Activated naive CD8-positive, alpha-beta T cell treated with anti-CD3 and anti-CD28 coated beads, Interleukin-2, amount 50 U/mL, for 16 hours (primary cell): ENCODE data around the gene CYFIP2.

Experiments used
- DNase-seq: peaks from one replicate; pipeline ENCODE4 v3.0.0-alpha.2; 2020; ENCODE audit warnings: low read depth, low spot score

CYFIP2 gene

DNA sequence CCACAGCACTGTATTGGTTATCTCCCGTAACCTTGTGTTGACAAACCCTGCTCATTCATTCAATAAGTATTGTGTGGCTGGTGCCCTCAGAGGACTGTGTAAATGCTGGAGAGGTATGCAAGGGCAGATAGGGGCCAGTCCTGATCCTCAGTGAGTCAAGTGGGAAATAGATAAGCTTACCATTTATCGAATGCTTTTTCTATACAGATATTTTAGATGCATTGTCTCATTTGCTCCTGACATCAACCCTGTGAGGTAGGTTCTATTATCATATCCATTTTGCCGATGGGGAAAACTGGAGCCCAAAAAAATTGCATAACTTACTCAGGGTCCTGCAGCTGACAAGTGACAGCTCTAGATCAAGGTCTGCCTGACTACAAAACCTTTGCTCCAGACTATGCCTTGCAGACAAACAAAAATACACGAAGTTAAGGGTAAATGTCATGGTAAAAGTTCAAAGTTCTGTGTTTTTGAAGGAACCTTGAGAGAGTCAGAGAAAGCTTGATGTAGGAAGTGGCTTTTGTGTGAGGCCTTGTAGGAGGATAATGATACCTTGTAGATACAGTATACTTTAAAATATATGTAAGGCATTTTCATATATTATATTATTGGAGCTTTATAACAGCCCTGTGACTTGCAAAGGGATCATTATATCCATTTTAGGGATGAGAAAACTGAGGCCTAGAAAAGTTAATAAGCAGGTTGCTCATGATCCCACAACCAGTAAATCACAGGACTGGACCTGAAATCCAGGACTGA lies 22.7 kb downstream of the CYFIP2 start:
- DNase-seq = no peak

DNA sequence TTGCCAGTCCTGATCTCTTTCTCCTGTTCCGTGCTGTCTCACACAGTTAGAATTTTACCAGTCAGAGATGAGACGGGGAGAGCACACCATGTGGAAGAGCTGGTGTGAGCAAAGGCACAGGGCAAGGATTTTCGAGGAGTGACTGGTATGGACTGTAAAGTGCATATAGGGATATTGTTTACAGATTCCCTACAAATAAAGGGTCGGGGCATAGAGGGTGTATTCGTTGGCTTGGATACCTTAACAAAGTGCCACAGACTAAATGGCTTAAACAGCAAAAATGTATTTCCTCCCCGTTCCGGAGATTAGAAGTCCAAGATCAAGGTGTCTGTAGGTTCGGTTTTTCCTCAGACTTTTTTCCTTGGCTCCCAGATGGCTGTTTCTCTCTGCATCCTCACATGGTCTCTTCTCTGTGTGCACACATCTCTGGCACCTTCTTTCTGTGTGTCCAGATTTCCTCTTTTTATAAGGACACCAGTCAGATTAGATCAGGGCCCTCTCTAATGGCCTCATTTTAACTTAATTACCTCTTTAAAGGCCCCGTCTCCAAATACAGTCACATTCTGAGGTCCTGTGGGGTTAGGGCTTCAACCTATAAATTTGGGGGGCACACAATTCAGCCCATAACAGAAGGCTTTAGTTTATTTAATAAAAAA lies 23.4 kb downstream of the CYFIP2 start:
- no peak for DNase-seq

DNA sequence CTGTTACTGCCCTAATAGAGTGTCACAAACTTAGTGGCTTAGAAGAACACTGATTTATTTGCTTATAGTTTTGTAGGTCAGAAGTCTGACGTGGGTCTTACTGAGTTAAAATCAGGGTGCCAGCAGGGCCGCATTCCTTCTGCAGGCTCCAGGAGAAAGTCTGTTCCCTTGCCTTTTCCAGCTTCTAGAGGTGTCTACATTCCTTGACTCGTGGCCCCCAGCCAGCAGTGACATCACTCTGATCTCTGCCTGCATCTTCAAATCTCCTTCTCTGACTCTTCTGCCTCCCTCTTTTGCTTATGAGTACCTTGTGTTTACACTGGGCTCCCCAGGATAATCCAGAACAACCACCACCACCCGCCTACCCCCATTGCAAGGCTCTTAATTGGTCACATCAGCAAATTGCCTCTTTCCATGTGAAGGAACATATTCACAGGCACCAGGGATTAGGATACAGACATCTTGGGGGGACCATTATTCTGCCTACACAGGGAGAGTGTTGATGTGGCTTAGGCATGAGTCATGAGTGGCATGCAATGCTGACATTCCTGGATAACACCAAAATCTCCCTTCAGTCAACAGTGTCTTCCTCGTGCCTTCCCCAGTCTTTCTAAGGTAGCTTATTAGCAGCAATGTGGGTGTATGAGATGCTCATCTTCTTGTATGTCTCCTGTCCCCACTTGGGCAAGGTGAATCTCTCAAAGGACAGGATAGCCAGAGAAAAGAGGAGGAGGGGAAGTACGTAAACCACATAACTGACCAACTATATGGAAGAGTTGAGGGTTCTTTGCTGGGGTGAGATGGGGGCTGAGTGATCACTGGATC lies 24.4 kb downstream of the CYFIP2 start:
- no peak for DNase-seq

DNA sequence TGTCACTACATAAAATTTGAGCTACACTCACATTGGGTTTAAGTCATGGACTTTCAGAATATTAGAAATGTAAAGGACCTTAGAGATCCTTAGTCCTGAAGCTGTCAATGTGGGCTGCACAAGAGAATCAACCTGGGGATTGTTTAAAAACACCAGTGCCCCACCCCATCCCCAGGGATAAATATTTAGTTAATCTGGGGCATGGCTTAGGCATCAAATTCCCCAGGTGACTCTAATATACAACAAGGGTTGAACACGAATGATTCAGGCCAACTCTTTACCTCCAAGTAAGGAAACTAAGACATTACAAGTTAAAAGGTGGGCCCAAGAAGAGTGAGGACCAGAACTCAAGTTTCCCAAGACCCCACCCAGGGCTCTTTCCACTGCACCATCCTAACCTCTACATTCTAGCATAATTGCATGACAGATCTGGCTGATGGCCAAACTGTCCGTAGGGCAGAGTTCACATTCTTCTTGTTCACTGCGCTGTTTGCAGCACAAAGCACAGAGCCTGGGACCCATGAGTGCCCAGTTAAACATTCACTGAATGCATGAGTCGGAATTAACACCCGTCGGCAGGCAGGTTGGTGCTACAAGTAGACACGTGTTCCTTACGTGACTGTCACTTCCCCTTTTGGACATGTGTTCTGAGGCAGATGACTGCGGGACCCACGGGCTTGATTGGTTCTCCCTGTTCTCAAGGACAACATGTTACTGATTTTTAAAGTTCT lies 25.2 kb downstream of the CYFIP2 start:
- DNase-seq = no peak

DNA sequence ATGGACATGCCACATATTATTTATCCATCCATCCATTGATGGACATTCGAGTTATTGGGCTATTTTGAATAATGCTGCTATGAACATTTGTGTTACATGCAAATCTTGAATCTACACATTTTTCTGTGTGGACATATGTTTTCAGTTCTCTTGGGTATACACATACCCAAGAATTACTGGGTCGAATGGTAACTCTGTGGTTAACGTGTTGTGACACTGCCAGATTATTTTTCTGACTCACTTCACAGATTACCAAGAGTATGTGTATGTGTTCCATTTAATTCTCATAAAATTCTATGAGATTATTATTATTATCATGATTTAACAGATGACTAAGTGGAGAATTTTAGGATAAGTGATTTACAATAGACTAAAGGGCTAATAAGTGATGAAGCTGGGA lies 26.7 kb downstream of the CYFIP2 start:
- no peak for DNase-seq

DNA sequence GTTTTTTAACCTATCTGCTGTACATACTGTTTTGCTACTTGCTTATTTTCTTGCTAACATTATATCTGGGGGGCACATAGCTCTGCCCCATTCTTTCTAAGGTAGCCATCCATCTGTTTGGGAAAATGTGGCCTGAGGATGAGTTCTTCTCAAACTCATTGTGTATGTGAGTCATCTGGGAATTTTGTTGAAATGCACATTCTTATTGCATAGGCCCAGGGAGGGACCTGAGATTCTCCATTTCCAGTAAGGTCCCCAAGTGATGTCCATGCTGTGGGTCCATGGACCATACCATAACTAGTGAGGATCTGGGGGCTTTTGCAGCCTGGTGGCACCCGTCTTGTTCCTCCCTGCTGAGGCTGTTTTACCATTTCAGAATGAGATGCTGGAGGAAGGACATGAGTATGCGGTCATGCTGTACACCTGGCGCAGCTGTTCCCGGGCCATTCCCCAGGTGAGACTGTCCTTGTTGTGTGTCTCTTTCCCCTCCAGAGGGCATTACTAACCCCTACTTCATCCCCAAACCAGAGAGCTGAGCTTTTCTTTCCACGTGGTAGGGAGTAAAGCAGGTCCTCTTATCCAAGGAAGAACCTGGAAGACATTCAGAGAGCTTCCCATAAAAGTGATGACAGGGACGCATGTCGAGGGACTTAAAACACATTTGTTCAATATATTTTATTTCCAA lies 28.6 kb downstream of the CYFIP2 start:
- no peak for DNase-seq

DNA sequence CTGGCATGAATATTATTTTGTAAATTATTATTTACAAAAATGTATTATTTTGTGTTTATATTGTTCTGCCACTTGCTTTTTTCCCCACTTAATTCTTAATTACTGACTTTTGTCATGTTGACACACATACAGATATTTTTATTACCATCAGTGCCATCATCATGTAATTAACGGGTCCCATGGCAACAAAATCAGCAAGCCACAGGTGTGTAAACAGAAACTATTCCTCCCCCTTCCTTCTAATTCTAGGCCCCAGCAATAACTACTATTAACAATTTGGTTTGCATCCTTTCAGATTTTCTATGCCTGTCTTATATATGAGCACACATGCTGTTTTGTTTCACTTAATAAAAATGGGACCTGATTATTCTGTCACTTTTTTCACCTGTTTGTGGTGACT lies 29.3 kb downstream of the CYFIP2 start:
- DNase-seq = no peak

DNA sequence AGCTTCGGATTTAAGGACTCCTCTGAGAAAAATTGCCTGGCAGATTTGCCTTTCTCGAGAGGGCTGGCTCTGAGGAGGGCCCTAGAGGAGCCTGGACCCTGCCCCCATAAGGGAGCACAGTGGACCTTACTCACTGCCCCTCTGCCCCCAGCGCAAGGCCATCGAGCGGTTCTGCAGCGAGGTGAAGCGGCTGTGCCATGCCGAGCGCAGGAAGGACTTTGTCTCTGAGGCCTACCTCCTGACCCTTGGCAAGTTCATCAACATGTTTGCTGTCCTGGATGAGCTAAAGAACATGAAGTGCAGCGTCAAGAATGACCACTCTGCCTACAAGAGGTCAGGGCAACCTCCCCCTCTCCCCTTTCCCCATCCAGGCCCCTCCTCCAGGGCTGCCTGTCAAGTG lies 34.6 kb downstream of the CYFIP2 start:
- no peak for DNase-seq

DNA sequence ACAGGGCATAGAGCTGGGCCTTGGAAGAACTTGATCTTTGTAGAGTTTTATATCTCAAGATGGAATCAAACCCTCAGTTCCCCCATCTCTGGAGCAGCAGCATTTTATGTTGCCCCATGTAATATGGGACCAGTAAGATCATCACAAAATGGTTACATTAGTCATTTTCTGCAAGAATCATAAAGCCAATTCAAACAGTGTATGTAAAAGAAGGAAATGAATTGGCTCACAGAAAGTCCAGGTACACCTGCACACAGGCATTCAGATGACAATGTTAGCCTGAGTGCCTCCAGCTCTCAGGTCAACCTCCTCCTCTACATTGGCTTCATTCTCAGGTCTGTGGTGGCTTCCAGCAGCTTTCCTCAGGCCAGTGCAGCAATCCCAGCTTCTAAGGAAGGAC lies 35.1 kb downstream of the CYFIP2 start:
- no peak for DNase-seq

DNA sequence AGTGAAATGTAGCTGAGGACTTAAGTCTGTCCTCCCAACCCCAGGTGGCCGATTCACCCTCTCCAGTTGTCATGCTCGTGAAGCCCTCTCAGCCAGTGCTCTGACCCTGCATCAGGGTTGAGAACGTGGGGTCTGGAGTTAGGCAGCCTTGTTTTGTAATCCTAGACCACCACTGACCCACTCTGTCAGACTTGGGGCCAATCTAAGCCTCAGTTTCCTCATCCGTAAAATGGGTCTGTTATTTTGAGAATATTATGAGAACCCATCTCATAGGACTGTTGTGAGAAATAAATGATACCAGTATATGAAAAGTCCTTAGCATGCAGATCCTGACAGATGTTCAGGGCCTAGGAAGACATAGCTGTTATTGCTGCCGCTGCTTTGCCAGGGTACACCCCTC lies 37.1 kb downstream of the CYFIP2 start:
- no peak for DNase-seq

DNA sequence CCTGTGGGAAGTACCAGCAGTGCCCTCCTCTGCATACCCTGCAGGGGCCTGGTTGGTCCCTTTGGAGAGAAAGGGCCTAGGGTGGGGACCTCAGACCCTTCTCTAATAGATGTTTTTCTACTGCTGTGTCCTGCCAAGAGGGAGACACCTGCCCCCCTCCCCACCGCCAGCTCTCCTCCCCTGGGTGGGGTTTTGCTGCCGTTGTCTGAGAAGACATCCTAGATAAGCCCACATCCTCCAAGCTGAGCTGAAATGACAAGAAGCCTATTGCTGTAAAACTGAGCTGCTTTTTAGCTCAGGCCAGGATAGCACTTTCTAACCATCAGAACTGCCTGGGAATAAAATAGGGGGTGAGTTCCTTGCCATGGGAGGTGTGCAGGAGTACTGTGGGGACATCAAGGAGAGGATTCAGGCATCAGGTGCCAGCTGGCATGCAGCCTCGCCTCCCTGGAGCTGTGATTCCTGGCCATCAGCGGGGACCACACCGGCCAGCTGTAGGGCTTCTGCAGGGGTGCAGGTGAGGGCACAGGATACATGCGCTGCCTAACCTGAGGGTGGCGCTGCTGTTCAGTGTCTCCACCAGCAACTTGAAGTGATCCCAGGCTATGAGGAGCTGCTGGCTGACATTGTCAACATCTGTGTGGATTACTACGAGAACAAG lies 37.9 kb downstream of the CYFIP2 start:
- no peak for DNase-seq

DNA sequence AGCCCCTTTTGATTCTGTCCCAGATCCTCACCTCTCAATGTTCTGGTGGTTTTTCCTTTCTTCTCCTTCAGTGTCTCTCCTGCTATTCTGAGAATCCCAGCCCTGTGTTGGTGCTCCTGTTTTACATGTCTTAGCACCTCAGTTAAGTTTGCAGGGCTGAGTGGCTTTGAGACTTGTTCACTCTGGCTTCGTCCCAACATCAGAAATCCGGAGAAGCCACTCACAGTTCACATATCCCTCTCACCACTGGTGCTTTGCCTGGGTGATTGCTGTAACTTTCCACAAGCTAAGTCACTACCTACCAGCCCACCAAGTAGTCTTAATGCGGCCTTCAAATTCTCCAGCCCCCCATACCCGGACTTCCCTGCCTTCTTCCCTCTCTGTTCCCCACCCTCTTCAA lies 40.2 kb downstream of the CYFIP2 start:
- DNase-seq = no peak

DNA sequence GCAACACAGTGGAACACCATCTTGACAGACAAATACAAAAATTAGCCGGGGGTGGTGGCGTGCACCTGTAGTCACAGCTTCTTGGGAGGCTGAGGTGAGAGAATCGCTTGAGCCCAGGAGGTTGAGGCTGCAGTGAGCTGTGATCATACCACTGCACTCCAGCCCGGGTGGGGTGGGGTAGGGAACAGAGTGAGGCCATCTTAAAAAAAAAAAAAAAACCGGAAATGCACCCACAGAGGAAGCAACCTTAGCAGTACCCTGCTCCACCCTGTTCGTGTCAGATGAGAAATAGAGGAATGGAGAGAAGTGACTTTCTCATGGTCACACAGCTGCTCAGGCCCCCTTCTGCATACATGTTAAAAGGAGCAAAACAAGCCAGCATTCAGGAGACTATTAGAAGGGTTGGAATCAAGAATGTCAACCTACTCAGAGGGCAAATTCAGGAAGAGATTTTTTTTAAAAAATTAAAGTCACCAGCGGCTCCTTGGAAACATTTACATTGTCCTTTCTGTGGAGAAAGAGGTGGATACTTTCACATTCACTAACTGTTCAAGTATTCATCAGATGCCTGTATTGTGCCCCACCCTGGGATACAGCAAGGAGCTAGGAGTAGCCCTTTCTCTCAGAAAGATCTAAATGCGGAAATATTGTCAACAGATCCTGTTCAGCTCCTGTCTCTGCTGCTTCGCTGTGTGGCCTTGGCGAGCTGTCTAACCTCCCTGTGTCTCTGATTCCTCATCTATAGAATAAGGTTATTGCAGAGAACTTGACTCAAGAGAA lies 41.0 kb downstream of the CYFIP2 start:
- DNase-seq = no peak

DNA sequence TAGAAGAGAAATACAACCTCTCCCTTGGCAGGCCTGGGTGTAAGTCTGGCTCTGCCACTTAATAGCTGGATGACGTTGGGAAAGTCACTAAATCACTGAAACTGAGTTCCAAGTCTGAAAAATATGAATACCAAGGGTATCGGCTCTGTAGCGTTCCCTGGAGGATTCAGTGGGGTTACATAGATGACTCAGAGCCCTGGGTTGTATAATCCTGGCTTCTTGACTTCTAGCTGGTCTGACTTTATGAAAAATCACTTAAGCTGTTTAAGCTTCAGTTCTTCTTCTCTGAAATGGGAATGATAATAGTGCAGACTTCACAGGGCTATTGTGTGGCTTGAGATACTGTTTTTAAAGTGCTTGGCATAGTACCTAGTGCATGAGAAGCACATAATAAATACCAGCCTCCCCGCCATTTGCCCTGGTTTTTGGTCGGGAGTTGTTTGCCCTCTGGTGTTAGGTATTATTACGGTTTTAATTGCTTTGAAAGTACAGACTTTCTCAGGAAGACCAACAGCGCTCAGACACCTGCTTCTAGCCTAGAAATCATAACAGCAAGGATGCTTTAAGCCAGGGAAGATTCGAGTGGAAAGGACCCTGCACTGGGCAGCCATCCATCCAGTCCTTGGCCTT lies 43.0 kb downstream of the CYFIP2 start:
- DNase-seq = no peak

DNA sequence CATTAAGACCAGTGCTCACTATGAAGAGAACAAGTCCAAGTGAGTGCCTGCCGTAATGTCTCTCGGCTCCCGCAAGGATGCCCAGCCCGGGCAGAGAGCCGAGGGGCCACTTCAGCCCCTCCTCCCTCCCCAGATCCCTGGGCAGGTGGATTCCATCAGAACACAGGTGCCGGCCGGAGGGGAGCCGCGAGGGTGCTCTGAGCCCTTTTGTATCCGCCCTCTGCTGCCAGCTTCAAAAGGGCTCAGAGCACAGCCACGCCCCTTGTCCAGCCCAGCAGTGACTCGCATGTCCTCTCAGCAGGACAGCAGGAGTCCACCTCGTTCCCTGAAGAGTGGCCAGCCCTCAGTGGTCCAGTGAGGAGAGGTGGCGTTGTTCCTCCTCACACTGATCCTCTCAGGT lies 43.9 kb downstream of the CYFIP2 start:
- DNase-seq = no peak

DNA sequence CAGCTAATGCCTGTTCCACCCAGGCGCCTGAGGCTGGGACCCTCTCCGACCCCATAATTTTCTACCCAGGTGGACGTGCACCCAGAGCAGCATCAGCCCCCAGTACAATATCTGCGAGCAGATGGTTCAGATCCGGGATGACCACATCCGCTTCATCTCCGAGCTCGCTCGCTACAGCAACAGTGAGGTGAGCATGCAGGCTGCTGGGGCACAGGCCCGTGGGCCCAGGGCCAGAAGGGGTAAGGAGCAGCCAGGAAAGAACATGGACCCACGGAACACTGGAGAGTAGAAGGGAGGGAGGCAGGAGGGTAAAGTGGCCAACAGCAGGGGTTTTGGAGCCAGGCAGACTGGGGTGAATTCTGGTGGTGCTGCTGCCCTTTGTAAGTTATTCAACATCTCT lies 45.7 kb downstream of the CYFIP2 start:
- DNase-seq = no peak

DNA sequence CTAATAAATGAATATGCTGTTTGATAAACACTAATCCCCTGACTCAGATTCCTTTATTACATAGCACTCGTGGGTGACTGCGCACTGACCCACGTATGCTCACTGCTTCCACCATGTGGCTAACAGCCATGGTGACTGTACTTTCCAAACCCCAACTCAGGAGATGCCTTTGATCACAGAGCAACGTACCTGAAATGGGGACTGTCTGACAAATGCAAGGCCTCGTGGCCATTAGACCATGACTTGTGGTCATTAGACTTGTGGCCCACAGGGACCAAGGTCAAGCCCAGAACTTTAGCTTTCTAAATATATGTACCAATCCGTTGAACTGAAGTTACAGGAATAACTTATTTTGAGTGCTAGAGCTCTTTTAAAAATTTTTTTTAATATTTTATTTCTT lies 46.6 kb downstream of the CYFIP2 start:
- DNase-seq = peak; percentile 39

DNA sequence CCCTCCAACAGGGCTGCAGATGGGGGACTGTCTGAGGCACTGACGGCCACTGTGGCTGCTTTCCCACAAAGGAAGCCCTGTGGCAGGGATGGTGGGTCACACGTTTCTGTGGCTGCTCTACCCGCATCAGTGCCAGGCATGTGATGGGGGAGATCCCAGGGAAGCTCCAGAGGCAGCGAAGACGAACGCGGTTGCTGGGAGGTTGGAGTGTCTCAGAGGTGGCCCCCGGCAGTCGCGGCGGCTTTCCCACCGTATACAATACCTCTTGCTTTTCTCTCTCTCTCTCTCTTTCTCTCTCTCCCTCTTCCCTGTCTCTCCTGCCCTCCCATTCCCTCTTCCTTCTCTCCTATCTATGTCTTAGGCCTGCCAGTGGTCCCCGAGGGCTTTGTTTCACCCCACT lies 56.7 kb downstream of the CYFIP2 start:
- no peak for DNase-seq

DNA sequence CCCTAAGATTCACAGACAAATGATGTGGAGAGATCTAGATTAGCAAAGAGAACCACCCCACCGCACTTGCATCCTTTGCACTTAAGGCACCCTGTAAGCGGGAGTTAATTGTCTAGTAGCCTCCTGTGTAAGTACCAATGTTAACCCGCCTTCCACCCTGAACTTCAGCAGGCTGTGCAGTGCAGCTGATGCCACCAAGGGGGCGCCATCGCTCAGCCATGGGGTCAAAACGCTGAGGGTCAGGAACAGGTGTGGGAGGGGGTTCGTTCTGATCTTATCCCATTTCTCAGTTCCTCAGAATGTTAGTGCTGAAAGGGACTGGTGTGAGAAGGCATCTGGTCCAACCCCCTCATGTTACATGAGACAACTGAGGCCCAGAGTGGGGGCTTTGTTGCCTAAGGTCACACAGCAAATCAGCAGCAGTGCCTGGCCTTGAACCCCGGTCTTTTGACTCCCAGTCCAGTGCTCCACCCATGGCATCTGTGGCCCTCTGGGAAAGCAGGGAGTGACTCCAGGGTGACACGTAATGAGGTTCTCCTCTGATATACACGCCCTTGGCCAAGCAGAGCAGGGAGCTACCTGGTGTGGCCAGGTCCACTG lies 57.3 kb downstream of the CYFIP2 start:
- no peak for DNase-seq
